Mesodermal cell (in vitro differentiated cells): Measurements from ENCODE around the gene CSNK2A1.

ENCODE experiments used
- H3K27ac ChIP-seq: 2 replicates; pipeline ENCODE4 v1.7.0; 2013; ENCODE audit warnings: mild to moderate bottlenecking, low read depth, low read length, moderate library complexity; ENCODE audit not compliant: severe bottlenecking
- H3K36me3 ChIP-seq: 2 replicates; pipeline ENCODE4 v1.7.1; 2013; ENCODE audit warnings: mild to moderate bottlenecking, low read length, moderate library complexity; ENCODE audit not compliant: control insufficient read depth, insufficient read depth
- H3K4me1 ChIP-seq: one replicate; pipeline ENCODE4 v1.7.1; 2013; ENCODE audit warnings: mild to moderate bottlenecking, low read length; ENCODE audit not compliant: insufficient read depth, control insufficient read depth, poor library complexity, severe bottlenecking
- H3K4me3 ChIP-seq: 2 replicates; pipeline ENCODE4 v1.7.0; 2013; ENCODE audit warnings: low read length, control low read depth, mild to moderate bottlenecking; ENCODE audit not compliant: insufficient read depth, poor library complexity, severe bottlenecking; ENCODE audit errors: extremely low read depth
- H3K9me3 ChIP-seq: 2 replicates; pipeline ENCODE4 v1.7.1; 2013; ENCODE audit warnings: mild to moderate bottlenecking, low read length, moderate library complexity; ENCODE audit not compliant: control insufficient read depth
- WGBS, 2 experiments: methylation state at CpG; one replicate each; pipeline ENCODE4 v1.1.5; 2013; ENCODE audit warnings: missing lambda C conversion rate in 2 of 2; ENCODE audit not compliant: insufficient coverage in 2 of 2; 5-methylcytosine and 5-hydroxymethylcytosine counted together

Gene CSNK2A1

GRCh38 chr20:563187-563586 lies 19.6 kb upstream of the CSNK2A1 start:
- H3K36me3 ChIP-seq: no peaks in the 10 kb centered on the region
- no peak overlapping the region for H3K4me3 ChIP-seq
- WGBS, 2 experiments: 97 to 100% methylated on average over 1 to 3 of the region's 5 CpGs
- no peaks in the 10 kb centered on the region for H3K4me1 ChIP-seq
- no peak overlapping the region for H3K27ac ChIP-seq
- no peaks in the 10 kb centered on the region for H3K9me3 ChIP-seq

- WGBS, 2 experiments: 72 to 78% methylated on average over 4 to 5 of the region's 5 CpGs
- no peaks in the 10 kb centered on the region for H3K9me3 ChIP-seq
These were observed 18.8 kb upstream of the CSNK2A1 start for GRCh38 chr20:562232-562897.

GRCh38 chr20:561437-562231 lies 18.0 kb upstream of the CSNK2A1 start:
- 49 to 52% methylated on average over 11 to 12 of the region's 12 CpGs for WGBS, 2 experiments
- no peaks in the 10 kb centered on the region for H3K4me1 ChIP-seq
- no peak overlapping the region for H3K27ac ChIP-seq
- H3K36me3 ChIP-seq: no peaks in the 10 kb centered on the region
- no peak overlapping the region for H3K4me3 ChIP-seq
- H3K9me3 ChIP-seq: no peaks in the 10 kb centered on the region

More at GRCh38 chr20:562232-562897, 18.8 kb upstream of the CSNK2A1 start:
- Histone ChIP-seq H3K27ac (no peak overlapping the region), H3K4me3 (no peak overlapping the region), H3K36me3 (no peaks in the 10 kb centered on the region), H3K4me1 (no peaks in the 10 kb centered on the region)

GRCh38 chr20:560680-561079 lies 17.1 kb upstream of the CSNK2A1 start:
- no peak overlapping the region for H3K27ac ChIP-seq
- 71 to 73% methylated on average over 1 of the region's 2 CpGs for WGBS, 2 experiments
- H3K36me3 ChIP-seq: no peaks in the 10 kb centered on the region
- no peaks in the 10 kb centered on the region for H3K4me1 ChIP-seq
- H3K9me3 ChIP-seq: no peaks in the 10 kb centered on the region
- H3K4me3 ChIP-seq: no peak overlapping the region

GRCh38 chr20:558117-558516 lies 14.5 kb upstream of the CSNK2A1 start:
- WGBS, 2 experiments: 89 to 94% methylated on average over 3 of the region's 3 CpGs
- Histone ChIP-seq H3K9me3 (no peaks in the 10 kb centered on the region), H3K36me3 (no peaks in the 10 kb centered on the region), H3K27ac (no peak overlapping the region), H3K4me1 (no peaks in the 10 kb centered on the region), H3K4me3 (no peak overlapping the region)

DNA sequence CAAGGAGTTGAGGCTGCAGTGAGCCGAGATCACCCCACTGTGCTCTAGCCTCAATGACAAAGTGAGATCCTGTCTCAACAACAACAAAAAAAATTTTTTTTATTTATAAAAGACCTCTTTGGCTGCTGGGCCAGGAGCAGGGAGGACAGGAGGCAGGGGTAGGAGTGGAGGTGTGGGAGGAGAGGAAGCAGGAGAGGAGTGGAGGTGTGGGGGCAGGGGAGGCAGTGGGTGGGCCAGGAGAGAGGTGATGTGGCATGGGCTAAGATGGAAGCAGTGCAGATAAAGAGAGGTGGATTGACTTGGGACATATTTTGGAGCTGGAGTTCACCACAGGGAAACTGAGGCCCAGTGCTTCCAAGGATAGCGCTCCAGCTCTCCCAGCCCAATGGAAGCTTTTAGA lies 13.4 kb upstream of the CSNK2A1 start:
- Histone ChIP-seq H3K9me3 (no peaks in the 10 kb centered on the region), H3K4me1 (no peaks in the 10 kb centered on the region), H3K27ac (no peak overlapping the region), H3K36me3 (no peaks in the 10 kb centered on the region), H3K4me3 (no peak overlapping the region)
- WGBS, 2 experiments: 88 to 100% methylated on average over 1 to 2 of the region's 2 CpGs

GRCh38 chr20:555976-556385 lies 12.4 kb upstream of the CSNK2A1 start:
- H3K4me3 ChIP-seq: no peak overlapping the region
- H3K27ac ChIP-seq: no peak overlapping the region
- WGBS, 2 experiments: 82 to 84% methylated on average over 5 to 6 of the region's 6 CpGs
- no peaks in the 10 kb centered on the region for H3K4me1 ChIP-seq
- no peaks in the 10 kb centered on the region for H3K9me3 ChIP-seq
- no peaks in the 10 kb centered on the region for H3K36me3 ChIP-seq

DNA sequence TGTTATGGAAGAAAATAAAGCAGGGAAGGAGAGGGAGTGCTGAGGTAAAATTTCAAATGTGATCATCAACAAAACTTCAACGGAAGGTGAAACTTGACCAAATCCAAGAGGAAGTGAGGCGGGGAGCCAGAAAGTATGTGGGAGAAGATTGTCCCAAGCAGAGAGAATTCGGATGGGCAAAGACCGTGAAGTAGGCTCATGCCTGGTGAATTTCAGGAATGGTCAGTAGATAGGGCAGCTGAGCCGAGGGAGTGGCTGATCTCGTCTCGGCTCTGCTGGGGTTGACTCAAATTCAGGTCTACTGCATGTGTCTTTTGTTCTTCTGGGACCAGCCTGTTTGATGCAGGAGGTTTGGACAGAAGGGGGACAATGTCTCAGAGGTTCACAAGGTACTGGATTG lies 7.0 kb upstream of the CSNK2A1 start:
- H3K36me3 ChIP-seq: no peaks in the 10 kb centered on the region
- 85 to 88% methylated on average over 7 of the region's 7 CpGs for WGBS, 2 experiments

GRCh38 chr20:549722-550496 lies 6.3 kb upstream of the CSNK2A1 start:
- Histone ChIP-seq H3K4me3 (no peak overlapping the region), H3K36me3 (no peaks in the 10 kb centered on the region), H3K9me3 (no peaks in the 10 kb centered on the region), H3K27ac (no peak overlapping the region), H3K4me1 (no peaks in the 10 kb centered on the region)
- 100% methylated on average over 1 of the region's 4 CpGs; no CpG with 5 or more reads in 1 of the 2 experiments for WGBS, 2 experiments

More for the DNA sequence above, 7.0 kb upstream of the CSNK2A1 start:
- Histone ChIP-seq H3K27ac (no peak overlapping the region), H3K4me3 (no peak overlapping the region), H3K4me1 (no peaks in the 10 kb centered on the region), H3K9me3 (no peaks in the 10 kb centered on the region)

DNA sequence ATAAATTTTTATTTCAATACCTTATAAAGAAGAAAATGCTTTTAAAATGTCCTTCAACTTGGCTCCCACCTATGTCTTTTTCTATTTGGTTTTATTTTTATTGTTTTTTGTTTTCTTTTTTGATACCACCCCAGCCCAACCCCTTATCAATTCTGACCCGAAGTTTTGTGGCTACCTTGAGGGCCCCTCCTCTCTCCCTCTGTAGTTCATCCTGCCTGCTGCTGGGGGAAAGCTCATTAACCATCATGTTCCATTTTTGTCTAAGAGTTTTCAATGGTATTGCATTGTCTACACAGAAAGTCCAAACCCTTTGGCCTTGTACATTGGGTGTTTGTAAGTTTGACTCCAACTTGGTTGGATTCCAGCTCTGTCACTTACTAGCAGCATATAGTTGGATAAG lies 5.3 kb upstream of the CSNK2A1 start:
- no peak overlapping the region for H3K27ac ChIP-seq
- H3K4me1 ChIP-seq: no peaks in the 10 kb centered on the region
- H3K4me3 ChIP-seq: no peak overlapping the region
- 80% methylated on average over 1 of the region's 1 CpG; no CpG with 5 or more reads in 1 of the 2 experiments for WGBS, 2 experiments
- H3K9me3 ChIP-seq: peaks cover 8% of the 10 kb centered on the region
- no peaks in the 10 kb centered on the region for H3K36me3 ChIP-seq
